Testis (tissue), 3 donors: ENCODE results near the gene MT1M. TPM values are rescaled to one million over a fixed set of nuclear protein-coding genes. Genes with fewer than 3 reads are reported as not detected.
"Not testable (repeated sequence)": the region's sequence is repeated elsewhere in the genome, so short reads cannot be mapped to it uniquely, and the experiment has no call there.

Experiments
- DNase-seq: peaks from one replicate; pipeline ENCODE4 v3.0.0-alpha.2; 2019
- H3K27ac ChIP-seq, 2 donors: fragments of 200-600 bp; sonication (generic); one replicate each; pipeline ENCODE4 v1.5.1; 2019
- H3K27me3 ChIP-seq: fragments of 200-600 bp; sonication (generic); one replicate; pipeline ENCODE4 v1.5.1; 2019
- H3K36me3 ChIP-seq: fragments of 200-600 bp; sonication (generic); one replicate; pipeline ENCODE4 v1.5.1; 2017; ENCODE audit warnings: low read depth; ENCODE audit errors: missing control alignments
- H3K4me1 ChIP-seq: fragments of 200-600 bp; sonication (generic); one replicate; pipeline ENCODE4 v1.5.1; 2019
- H3K4me3 ChIP-seq, 2 donors: fragments of 200-600 bp; sonication (generic); one replicate each; pipeline ENCODE4 v1.5.1; 2017 to 2019
- H3K9me3 ChIP-seq: fragments of 200-600 bp; sonication (generic); one replicate; pipeline ENCODE4 v1.5.1; 2017
- POLR2A ChIP-seq: fragments of 450-650 bp; IDR thresholded peaks from one replicate; pipeline ENCODE4 v1.6.1; 2017; ENCODE audit warnings: antibody characterized with exemption, mild to moderate bottlenecking, moderate library complexity
- WGBS, 2 donors: methylation state at CpG; one replicate each; pipeline ENCODE4 v1.1.5; 2018; 5-methylcytosine and 5-hydroxymethylcytosine counted together
- intact Hi-C: fragments of 100-400 bp; cut with DNase I; formaldehyde crosslinking; loops from one replicate; pipeline ENCODE4 v1.15.1; 2023; ENCODE audit warnings: low total_unique reads
- polyA plus RNA-seq: library from polyadenylated mRNA; stranded (reverse); fragments of 350-450 nt; fragmentation: Illumina TruSeq; extraction: RNeasy Lipid Tissue Mini Kit (QIAGEN cat#74804); gene quantifications from one replicate; pipeline ENCODE4 v1.2.3, GENCODE V29; 2014; ENCODE audit warnings: low read depth, low replicate concordance; ENCODE audit not compliant: insufficient read depth
- total RNA-seq, 2 donors: library from RNA; depleted of rRNA; stranded (reverse); fragments of >200 nt; gene quantifications; one replicate each; pipeline ENCODE4 v1.2.3, GENCODE V29; 2016
- TF ChIP-seq, protein P1 (sequence below), 3 experiments: fragments of 450-650 bp in 2 of 3; fragments of 200-600 bp in 1 of 3; sonication (generic) in 1 of 3; IDR thresholded peaks; one replicate each; pipeline ENCODE4 v1.5.1; 2016 to 2019; ENCODE audit warnings: antibody characterized with exemption in 3 of 3, mild to moderate bottlenecking in 2 of 3, moderate library complexity in 1 of 3

Gene MT1M
- total and polyA plus RNA-seq, 3 donors from 2014 or later, result 2.2 to 3.7 (median 2.6) TPM

DNA sequence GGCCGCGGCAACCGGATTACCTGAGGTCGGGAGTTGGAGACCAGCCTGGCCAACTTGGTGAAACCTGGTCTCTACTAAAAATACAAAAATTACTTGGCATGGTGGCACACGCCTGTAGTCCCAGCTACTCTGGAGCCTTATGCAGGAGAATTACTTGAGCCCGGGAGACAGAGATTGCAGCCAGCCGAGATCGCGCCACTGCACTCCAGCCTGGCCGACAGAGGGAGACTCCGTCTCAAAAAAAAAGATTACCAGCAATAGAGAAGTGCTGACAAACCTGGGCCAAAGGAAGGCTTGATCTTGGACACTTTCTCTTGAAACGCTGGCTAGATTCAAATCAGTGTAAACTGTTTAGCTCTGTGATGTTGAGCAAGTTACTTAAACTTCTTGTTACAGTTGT lies 41.5 kb downstream of the MT1M start:
- Histone ChIP-seq H3K9me3 (no peaks in the 10 kb centered on the region), H3K4me3 (no peak overlapping the region), H3K4me1 (no peaks in the 10 kb centered on the region), H3K27me3 (no peaks in the 10 kb centered on the region), H3K36me3 (no peaks in the 10 kb centered on the region), H3K27ac (no peak overlapping the region)
- no peak for DNase-seq
- TF ChIP-seq POLR2A, result no peak
- TF ChIP-seq, protein P1, sequence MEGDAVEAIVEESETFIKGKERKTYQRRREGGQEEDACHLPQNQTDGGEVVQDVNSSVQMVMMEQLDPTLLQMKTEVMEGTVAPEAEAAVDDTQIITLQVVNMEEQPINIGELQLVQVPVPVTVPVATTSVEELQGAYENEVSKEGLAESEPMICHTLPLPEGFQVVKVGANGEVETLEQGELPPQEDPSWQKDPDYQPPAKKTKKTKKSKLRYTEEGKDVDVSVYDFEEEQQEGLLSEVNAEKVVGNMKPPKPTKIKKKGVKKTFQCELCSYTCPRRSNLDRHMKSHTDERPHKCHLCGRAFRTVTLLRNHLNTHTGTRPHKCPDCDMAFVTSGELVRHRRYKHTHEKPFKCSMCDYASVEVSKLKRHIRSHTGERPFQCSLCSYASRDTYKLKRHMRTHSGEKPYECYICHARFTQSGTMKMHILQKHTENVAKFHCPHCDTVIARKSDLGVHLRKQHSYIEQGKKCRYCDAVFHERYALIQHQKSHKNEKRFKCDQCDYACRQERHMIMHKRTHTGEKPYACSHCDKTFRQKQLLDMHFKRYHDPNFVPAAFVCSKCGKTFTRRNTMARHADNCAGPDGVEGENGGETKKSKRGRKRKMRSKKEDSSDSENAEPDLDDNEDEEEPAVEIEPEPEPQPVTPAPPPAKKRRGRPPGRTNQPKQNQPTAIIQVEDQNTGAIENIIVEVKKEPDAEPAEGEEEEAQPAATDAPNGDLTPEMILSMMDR (IDR thresholded peaks at IDR 0.05), result peak in 2 of 3 experiments; percentile 31 to 48
- 61 to 64% methylated on average over 12 of the region's 12 CpGs for WGBS, 2 donors
- intact Hi-C loops, result no loop called here

DNA sequence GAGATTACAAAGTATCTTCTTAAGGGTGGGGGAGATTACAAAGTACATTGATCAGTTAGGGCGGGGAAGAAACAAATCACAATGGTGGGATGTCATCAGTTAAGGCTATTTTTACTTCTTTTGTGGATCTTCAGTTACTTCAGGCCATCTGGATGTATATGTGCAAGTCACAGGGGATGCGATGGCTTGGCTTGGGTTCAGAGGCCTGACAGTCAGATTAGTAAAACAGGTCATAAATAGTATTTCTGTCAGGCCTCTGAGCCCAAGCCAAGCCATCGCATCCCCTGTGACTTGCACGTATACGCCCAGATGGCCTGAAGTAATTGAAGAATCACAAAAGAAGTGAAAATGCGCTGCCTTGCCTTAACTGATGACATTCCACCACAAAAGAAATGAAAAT lies 42.1 kb downstream of the MT1M start:
- DNase-seq, H3K27me3 ChIP-seq, H3K36me3 ChIP-seq, H3K27ac ChIP-seq, H3K4me3 ChIP-seq, intact Hi-C loops, H3K4me1 ChIP-seq, H3K9me3 ChIP-seq: not testable (repeated sequence)
- WGBS, 2 donors, result 78 to 80% methylated on average over 6 of the region's 6 CpGs

DNA sequence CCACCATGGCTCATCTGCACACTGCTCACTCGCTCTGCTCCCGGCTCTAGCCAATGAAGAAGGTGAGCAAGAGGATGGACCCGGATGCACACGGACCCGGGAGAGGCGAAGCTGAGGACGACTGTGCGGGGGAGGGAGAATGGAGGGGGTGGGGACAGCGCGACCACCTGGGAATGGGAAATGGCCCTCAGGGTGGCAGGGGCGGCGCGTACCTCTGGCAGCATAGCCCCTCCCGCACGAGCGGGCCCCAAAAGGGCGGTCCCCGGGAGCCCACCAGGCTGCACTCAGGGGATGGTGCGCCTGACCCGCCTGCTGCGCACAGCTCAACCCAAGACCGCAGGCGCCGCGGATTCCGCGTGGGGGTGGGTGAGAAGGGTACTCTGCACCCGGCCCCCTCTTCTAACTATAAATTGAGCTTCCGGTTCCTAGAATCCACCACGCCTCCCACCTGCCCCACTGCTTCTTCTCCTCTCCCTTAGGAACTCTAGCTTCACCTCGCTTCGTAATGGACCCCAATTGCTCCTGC lies 43.3 kb downstream of the MT1M start:
- intact Hi-C loops, result no loop called here
- no peak overlapping the region for H3K27ac ChIP-seq
- WGBS, 2 donors, result 15 to 32% methylated on average over 19 to 32 of the region's 32 CpGs
- no peaks in the 10 kb centered on the region for H3K9me3 ChIP-seq
- H3K4me1 ChIP-seq, result no peaks in the 10 kb centered on the region
- peak overlapping the region in 1 of 2 donors; percentile 39 for H3K4me3 ChIP-seq
- no peaks in the 10 kb centered on the region for H3K36me3 ChIP-seq
- no peak for DNase-seq
- H3K27me3 ChIP-seq, result no peaks in the 10 kb centered on the region
- TF ChIP-seq, protein P1 (IDR thresholded peaks at IDR 0.05), result no peak
- TF ChIP-seq POLR2A, result no peak

DNA sequence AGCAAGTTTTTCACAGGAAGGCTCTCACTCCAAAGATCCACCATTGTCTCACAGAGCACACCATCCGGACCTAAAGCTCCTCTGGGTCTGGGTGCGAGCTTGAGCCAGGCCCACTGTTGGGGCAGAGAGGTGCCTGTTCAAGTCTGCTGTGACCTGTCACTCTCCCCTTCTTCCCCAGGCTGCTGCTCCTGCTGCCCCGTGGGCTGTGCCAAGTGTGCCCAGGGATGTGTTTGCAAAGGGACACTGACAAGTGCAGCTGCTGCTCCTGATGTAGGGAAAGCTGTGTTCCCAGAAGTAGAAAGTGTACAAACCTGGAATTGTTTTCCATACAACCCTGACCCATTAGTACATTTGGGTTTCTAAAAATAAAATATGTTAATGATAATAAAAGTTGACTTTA lies 45.0 kb downstream of the MT1M start:
- no peaks in the 10 kb centered on the region for H3K9me3 ChIP-seq
- H3K4me3 ChIP-seq, result no peak overlapping the region
- TF ChIP-seq POLR2A, result no peak
- TF ChIP-seq, protein P1 (IDR thresholded peaks at IDR 0.05), result no peak
- no peaks in the 10 kb centered on the region for H3K27me3 ChIP-seq
- H3K36me3 ChIP-seq, result no peaks in the 10 kb centered on the region
- H3K27ac ChIP-seq, result no peak overlapping the region
- H3K4me1 ChIP-seq, result peaks cover 8% of the 10 kb centered on the region
- 84 to 90% methylated on average over 2 to 3 of the region's 3 CpGs for WGBS, 2 donors
- DNase-seq, result no peak
- intact Hi-C loops, result no loop called here

DNA sequence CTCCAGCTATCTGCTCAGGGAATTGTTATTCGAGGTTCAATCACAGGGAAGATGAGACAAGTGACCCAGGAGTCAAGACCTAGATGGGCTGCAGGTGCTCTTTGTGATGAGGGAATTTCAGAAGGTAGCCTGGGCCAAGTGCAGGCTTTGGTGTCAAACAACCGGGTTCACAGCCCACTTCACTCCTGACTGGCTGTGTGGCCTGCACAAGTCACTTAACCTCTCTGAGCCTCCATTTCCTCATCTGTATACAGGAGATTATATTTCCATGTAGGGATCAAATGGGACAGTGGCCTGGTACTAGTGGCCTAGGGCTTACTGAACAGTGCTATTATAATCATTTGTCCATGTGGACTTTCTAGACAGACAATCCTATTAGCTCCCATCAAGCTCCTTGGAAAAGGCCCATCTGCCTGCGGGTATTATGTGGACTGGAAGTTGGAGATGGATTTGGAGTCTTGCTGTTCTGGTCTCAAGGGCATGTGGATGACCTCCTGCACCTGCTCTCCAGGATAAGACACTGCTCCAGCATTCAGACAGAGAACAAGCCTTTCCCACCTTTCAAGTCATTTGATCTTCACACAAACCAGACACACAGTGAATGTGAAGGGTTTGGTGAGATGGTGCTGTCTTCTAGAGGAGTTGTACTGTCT lies 46.7 kb downstream of the MT1M start:
- WGBS, 2 donors, result 88 to 94% methylated on average over 3 of the region's 3 CpGs
- TF ChIP-seq, protein P1 (IDR thresholded peaks at IDR 0.05), result no peak
- TF ChIP-seq POLR2A, result no peak
- Histone ChIP-seq H3K4me3 (no peak overlapping the region), H3K4me1 (peaks cover 16% of the 10 kb centered on the region), H3K27me3 (no peaks in the 10 kb centered on the region), H3K9me3 (no peaks in the 10 kb centered on the region), H3K36me3 (no peaks in the 10 kb centered on the region), H3K27ac (no peak overlapping the region)
- DNase-seq, result no peak
- intact Hi-C loops, result no loop called here
